Measurements from ENCODE around the gene NEK3. TPM values are rescaled to one million over a fixed set of nuclear protein-coding genes. Genes with fewer than 3 reads are reported as not detected.
"Not testable (repeated sequence)": the region's sequence is repeated elsewhere in the genome, so short reads cannot be mapped to it uniquely, and the experiment has no call there.

The NEK3 gene
- total and polyA plus RNA-seq, 12 donors: 4.5 to 37.9 (median 6.1) TPM

DNA sequence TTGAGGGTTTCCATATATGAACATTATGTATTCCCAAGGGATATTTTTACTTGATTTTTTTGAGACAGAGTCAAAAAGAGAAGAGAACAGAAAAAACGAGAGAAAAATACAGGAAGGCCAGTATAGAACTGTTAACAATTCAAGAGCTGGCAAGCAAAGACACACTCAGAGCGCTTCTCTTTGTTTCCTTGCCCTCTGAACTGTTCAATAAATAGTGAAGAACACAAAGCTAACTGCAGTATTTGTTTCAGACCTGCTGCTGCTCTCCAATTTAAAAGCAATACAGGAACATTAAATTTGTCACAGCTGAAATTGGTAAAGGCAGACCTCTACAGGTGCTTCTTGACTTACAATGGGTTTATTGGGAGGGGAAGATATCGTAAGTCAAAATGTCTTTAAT lies 14.0 kb upstream of the NEK3 start:
- no peaks in the 10 kb centered on the region for H3K4me1 ChIP-seq
- no peak for DNase-seq
- ATAC-seq: no peak
- WGBS, 2 donors: 88 to 89% methylated on average over 3 of the region's 3 CpGs
- H3K4me3 ChIP-seq: no peak overlapping the region
- TF ChIP-seq, protein P1, sequence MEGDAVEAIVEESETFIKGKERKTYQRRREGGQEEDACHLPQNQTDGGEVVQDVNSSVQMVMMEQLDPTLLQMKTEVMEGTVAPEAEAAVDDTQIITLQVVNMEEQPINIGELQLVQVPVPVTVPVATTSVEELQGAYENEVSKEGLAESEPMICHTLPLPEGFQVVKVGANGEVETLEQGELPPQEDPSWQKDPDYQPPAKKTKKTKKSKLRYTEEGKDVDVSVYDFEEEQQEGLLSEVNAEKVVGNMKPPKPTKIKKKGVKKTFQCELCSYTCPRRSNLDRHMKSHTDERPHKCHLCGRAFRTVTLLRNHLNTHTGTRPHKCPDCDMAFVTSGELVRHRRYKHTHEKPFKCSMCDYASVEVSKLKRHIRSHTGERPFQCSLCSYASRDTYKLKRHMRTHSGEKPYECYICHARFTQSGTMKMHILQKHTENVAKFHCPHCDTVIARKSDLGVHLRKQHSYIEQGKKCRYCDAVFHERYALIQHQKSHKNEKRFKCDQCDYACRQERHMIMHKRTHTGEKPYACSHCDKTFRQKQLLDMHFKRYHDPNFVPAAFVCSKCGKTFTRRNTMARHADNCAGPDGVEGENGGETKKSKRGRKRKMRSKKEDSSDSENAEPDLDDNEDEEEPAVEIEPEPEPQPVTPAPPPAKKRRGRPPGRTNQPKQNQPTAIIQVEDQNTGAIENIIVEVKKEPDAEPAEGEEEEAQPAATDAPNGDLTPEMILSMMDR (IDR thresholded peaks at IDR 0.05): no peak
- H3K27ac ChIP-seq: peak overlapping the region in 1 of 10 donors; percentile 8
- H3K36me3 ChIP-seq: peaks cover 0 to 100% (median 41%) of the 10 kb centered on the region in 9 donors
- intact Hi-C loops (cut with DNase I): no loop called here
- H3K27me3 ChIP-seq: no peaks in the 10 kb centered on the region
- H3K9me3 ChIP-seq: no peaks in the 10 kb centered on the region

DNA sequence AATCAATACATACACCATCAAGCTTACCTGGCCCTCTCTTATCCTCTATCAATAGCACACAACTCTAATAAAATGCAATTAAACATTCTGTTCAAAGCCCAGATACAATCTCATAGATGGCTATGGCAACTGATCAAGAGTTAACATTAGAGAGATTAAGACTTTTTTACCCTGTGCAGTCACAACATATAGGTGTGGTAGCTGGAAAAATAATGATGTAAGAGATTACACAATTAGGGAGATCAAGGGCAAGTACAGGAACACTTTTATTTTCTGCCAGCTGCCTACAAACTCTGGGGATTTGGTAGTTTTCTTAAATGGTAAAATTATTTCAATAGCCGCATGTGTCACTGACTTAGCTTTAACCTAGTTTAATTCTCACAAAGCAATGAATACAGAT lies 12.3 kb upstream of the NEK3 start:
- WGBS, 2 donors: 85 to 93% methylated on average over 1 of the region's 1 CpG
- DNase-seq; H3K27me3 ChIP-seq; H3K4me1 ChIP-seq; ATAC-seq; H3K27ac ChIP-seq; intact Hi-C loops (cut with DNase I); H3K4me3 ChIP-seq; H3K9me3 ChIP-seq: not testable (repeated sequence)
- H3K36me3 ChIP-seq: peaks cover 0 to 100% (median 53%) of the 10 kb centered on the region in 9 donors

DNA sequence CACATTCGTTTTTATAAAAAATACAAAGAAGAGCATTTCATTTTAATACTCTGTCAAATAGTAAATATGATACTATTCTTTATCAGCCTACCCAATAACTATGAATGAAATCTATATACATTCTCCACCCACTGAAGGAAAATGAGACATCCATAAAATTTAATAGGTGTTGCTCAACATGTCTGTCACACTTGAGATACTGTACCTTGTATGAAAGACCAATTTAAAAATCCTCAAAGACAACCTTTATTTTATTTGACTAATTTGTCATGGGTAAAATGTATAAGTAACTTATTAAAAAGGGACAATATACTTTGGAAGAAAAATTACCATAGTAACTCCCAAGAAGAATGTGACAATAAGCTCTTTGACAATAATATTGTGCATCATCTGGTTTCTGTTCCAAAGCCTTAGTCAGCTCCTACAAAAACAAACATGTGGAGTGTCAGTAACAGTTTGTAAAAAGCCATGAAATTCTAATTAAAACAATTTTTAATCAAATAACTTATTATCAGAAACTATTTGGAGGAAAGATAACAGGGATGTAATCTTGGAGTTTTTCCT lies 11.5 kb upstream of the NEK3 start:
- intact Hi-C loops (cut with DNase I); DNase-seq; H3K4me3 ChIP-seq; H3K9me3 ChIP-seq; H3K27me3 ChIP-seq; ATAC-seq; H3K27ac ChIP-seq; H3K4me1 ChIP-seq: not testable (repeated sequence)
- 87 to 97% methylated on average over 1 of the region's 1 CpG for WGBS, 2 donors
- peaks cover 0 to 100% (median 54%) of the 10 kb centered on the region in 9 donors for H3K36me3 ChIP-seq

DNA sequence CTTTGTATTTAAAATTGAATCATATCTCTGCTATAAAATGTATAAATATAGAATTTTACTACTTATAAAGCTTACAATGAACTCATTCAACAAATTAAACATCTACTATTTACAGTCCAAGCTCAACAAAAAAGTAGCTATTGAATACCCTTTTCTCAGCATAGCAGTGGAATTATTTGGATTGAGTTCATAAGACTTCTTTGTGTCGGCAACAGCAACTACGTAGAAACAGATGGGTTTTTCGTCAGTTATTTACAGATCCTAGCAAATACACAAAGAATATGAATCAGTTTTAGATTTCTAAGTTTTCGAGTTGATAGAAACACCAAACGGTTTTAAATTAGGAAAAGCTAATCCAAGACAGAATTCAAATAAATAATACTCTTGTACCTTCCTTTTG lies 10.4 kb upstream of the NEK3 start:
- no peak for DNase-seq
- 94% methylated on average over 5 of the region's 5 CpGs for WGBS, 2 donors
- TF ChIP-seq, protein P1 (IDR thresholded peaks at IDR 0.05): no peak
- no peak overlapping the region for H3K27ac ChIP-seq
- H3K4me1 ChIP-seq: no peaks in the 10 kb centered on the region
- no peaks in the 10 kb centered on the region for H3K9me3 ChIP-seq
- H3K36me3 ChIP-seq: peaks cover 0 to 100% (median 47%) of the 10 kb centered on the region in 9 donors
- H3K4me3 ChIP-seq: no peak overlapping the region
- ATAC-seq: no peak
- intact Hi-C loops (cut with DNase I): no loop called here
- no peaks in the 10 kb centered on the region for H3K27me3 ChIP-seq

DNA sequence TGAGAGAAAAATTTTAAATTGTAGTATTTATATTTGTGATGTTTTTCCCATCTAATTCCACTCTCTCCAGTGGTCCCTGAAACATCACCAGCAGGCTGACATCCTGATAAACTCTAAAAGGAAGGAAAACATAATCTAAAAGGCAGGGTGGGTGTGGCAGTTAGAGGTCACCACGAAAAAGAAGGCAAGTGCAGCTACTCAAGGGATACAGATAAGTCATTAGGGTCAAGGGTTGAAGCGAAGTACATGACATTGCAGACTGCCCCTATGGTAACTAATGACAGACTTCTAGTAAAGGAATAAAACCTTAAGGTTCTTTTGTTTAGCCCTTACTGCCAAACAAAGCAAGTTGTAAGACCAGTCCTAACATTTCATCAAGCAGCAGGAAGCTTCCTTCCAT lies 6.0 kb upstream of the NEK3 start:
- TF ChIP-seq, protein P1 (IDR thresholded peaks at IDR 0.05): no peak
- WGBS, 2 donors: 48 to 50% methylated on average over 2 of the region's 2 CpGs
- Histone ChIP-seq H3K4me3 (no peak overlapping the region), H3K4me1 (peaks cover 0 to 35% (median 7%) of the 10 kb centered on the region in 9 donors), H3K27ac (no peak overlapping the region), H3K36me3 (peaks cover 0 to 60% (median 27%) of the 10 kb centered on the region in 9 donors), H3K9me3 (no peaks in the 10 kb centered on the region), H3K27me3 (no peaks in the 10 kb centered on the region)
- intact Hi-C loops (cut with DNase I): no loop called here
- ATAC-seq (no peak), DNase-seq (no peak)
